ENCODE data around the gene STX8.

GRCh38 chr17:9294661-9295210 lies 280.9 kb downstream of the STX8 start:
- TF ChIP-seq CTCF (IDR thresholded peaks at IDR 0.05) (no peak), POLR2A (IDR thresholded peaks at IDR 0.05) (no peak)
